Endothelial cell of umbilical vein (primary cell): Measurements from ENCODE around the gene HNRNPL. TPM values are rescaled to one million over a fixed set of nuclear protein-coding genes. Genes with fewer than 3 reads are reported as not detected.
A peak's percentile ranks its signal among the peaks of the same experiment; 100 is the strongest.

Source experiments
- BruUV-seq: library from RNA; stranded (reverse); fragments of 400-500 nt; replicated peaks from 2 replicates; lab custom pipeline; 2021; lab: Mats Ljungman, UMichigan
- CTCF ChIA-PET: fragments of 300-600, 350-600 bp; sonication (Branson Sonifier 250); formaldehyde crosslinking; loops from one replicate; lab custom pipeline; 2021; ENCODE audit warnings: antibody characterized with exemption, inconsistent platforms; lab: Charles Lee
- POLR2A ChIA-PET: fragments of 300-600, 350-600 bp; sonication (Branson Sonifier 250); formaldehyde crosslinking; loops from one replicate; lab custom pipeline; 2021; ENCODE audit warnings: antibody characterized with exemption, inconsistent platforms; lab: Charles Lee
- DNase-seq: peaks from one replicate; pipeline ENCODE4 v3.0.0-alpha.2; 2011; ENCODE audit warnings: low read depth, low spot score
- FAIRE-seq: peaks from 2 replicates; lab custom pipeline; 2011; peaks lifted over from hg19 to GRCh38; lab: Jason Lieb, UNC
- H2AFZ ChIP-seq: 2 replicates; pipeline ENCODE4 v1.6.0; 2012; ENCODE audit warnings: low read depth, low read length, control low read depth, inconsistent platforms
- H3K27ac ChIP-seq: 2 replicates; pipeline ENCODE4 v1.5.1; 2011; ENCODE audit warnings: low read depth, mild to moderate bottlenecking, control low read depth, low read length, moderate library complexity; ENCODE audit not compliant: insufficient read depth
- H3K27me3 ChIP-seq, 2 experiments: 2 replicates each; pipeline versions ENCODE4 v1.6.0 to v1.6.1; 2011; ENCODE audit warnings: low read length in 2 of 2, mixed read lengths in 1 of 2; ENCODE audit not compliant: control insufficient read depth in 2 of 2, insufficient read depth in 2 of 2
- H3K36me3 ChIP-seq, 2 experiments: 2 replicates in 1 of 2; 3 replicates in 1 of 2; pipeline ENCODE4 v1.5.1; 2011; ENCODE audit warnings: low read length in 2 of 2, mild to moderate bottlenecking in 1 of 2, moderate library complexity in 1 of 2; ENCODE audit not compliant: control insufficient read depth in 2 of 2, insufficient read depth in 2 of 2; ENCODE audit errors: extremely low read depth in 1 of 2
- H3K4me1 ChIP-seq: 3 replicates; pipeline ENCODE4 v1.5.1; 2011; ENCODE audit warnings: mild to moderate bottlenecking, low read length; ENCODE audit not compliant: control insufficient read depth, insufficient read depth; ENCODE audit errors: extremely low read depth
- H3K4me2 ChIP-seq: 2 replicates; pipeline ENCODE4 v1.6.1; 2011; ENCODE audit warnings: low read length, control low read depth, mixed read lengths; ENCODE audit not compliant: insufficient read depth
- H3K4me3 ChIP-seq, 3 experiments: fragments of 200-600 bp in 1 of 3; sonication (generic), shearing (Covaris generic) in 1 of 3; replicated peaks in 1 of 3; 2 replicates each; pipeline ENCODE4 v1.5.1; 2011 to 2016; ENCODE audit warnings: control low read depth in 3 of 3, low read length in 3 of 3, mild to moderate bottlenecking in 2 of 3, inconsistent platforms in 1 of 3, low read depth in 1 of 3, moderate library complexity in 1 of 3; ENCODE audit not compliant: insufficient read depth in 1 of 3
- H3K79me2 ChIP-seq: 2 replicates; pipeline ENCODE4 v1.6.0; 2012; ENCODE audit warnings: low read length, inconsistent platforms; ENCODE audit not compliant: control insufficient read depth, insufficient read depth
- H3K9ac ChIP-seq: replicated peaks from 2 replicates; pipeline ENCODE3; 2011; ENCODE audit warnings: low read length, control low read depth; ENCODE audit not compliant: insufficient read depth; ENCODE audit errors: extremely low read depth
- H3K9me1 ChIP-seq: replicated peaks from 3 replicates; pipeline ENCODE4 v1.6.0; 2011; ENCODE audit warnings: mild to moderate bottlenecking, low read length; ENCODE audit not compliant: control insufficient read depth, insufficient read depth; ENCODE audit errors: extremely low read depth
- H3K9me3 ChIP-seq: replicated peaks from 2 replicates; pipeline ENCODE4 v1.5.1; 2012; ENCODE audit warnings: low read length, inconsistent platforms; ENCODE audit not compliant: control insufficient read depth, insufficient read depth
- H4K20me1 ChIP-seq: replicated peaks from 2 replicates; pipeline ENCODE3; 2011; ENCODE audit warnings: mild to moderate bottlenecking, low read length; ENCODE audit not compliant: control insufficient read depth, insufficient read depth; ENCODE audit errors: extremely low read depth
- CTCF ChIP-seq, 2 donors: IDR thresholded peaks; 1 replicate in 1 of 2; 2 replicates in 1 of 2; pipeline ENCODE4 v1.5.1; 2011; ENCODE audit warnings: low read length in 2 of 2, mild to moderate bottlenecking in 2 of 2, moderate library complexity in 2 of 2, control low read depth in 1 of 2, inconsistent platforms in 1 of 2, low read depth in 1 of 2; ENCODE audit not compliant: insufficient read depth in 1 of 2; ENCODE audit errors: extremely low read depth in 1 of 2
- EZH2 ChIP-seq: IDR thresholded peaks from 2 replicates; pipeline ENCODE4 v1.6.1; 2012; ENCODE audit warnings: borderline replicate concordance, low read depth, mild to moderate bottlenecking, moderate library complexity, low read length, inconsistent platforms; ENCODE audit not compliant: severe bottlenecking
- FOS ChIP-seq: IDR thresholded peaks from 2 replicates; pipeline ENCODE4 v1.6.1; 2011; ENCODE audit warnings: mild to moderate bottlenecking, low read length, moderate library complexity, borderline replicate concordance; ENCODE audit not compliant: insufficient read depth
- GATA2 ChIP-seq: IDR thresholded peaks from 2 replicates; pipeline ENCODE4 v1.7.0; 2011; ENCODE audit warnings: low read depth, mild to moderate bottlenecking, moderate library complexity, mixed read lengths, low read length; ENCODE audit not compliant: insufficient read length, insufficient read depth
- JUN ChIP-seq: IDR thresholded peaks from 2 replicates; pipeline ENCODE4 v1.6.1; 2011; ENCODE audit warnings: borderline replicate concordance, low read depth; ENCODE audit not compliant: insufficient read length, insufficient read depth
- MAX ChIP-seq: IDR thresholded peaks from 2 replicates; pipeline ENCODE4 v1.6.1; 2011; ENCODE audit not compliant: insufficient read depth, insufficient read length
- MYC ChIP-seq: IDR thresholded peaks from one replicate; pipeline ENCODE4 v1.6.1; 2011; ENCODE audit warnings: mild to moderate bottlenecking, low read depth, low read length
- POLR2A ChIP-seq: IDR thresholded peaks from 2 replicates; pipeline ENCODE4 v1.6.1; 2012; ENCODE audit warnings: low read depth, mild to moderate bottlenecking, control low read depth, low read length
- POLR2AphosphoS5 ChIP-seq: IDR thresholded peaks from 2 replicates; pipeline ENCODE4 v1.6.1; 2012; ENCODE audit warnings: low read depth, mild to moderate bottlenecking, control low read depth, low read length, moderate library complexity; ENCODE audit not compliant: insufficient read depth
- dilution Hi-C: fragments of 300-500 bp; cut with MboI; formaldehyde crosslinking; loops from one replicate; pipeline ENCODE4 v1.15.0; 2019; ENCODE audit warnings: low sequenced_read_pairs; ENCODE audit not compliant: extremely low pct_ligation_motif_present
- intact Hi-C: fragments of 100-400 bp; cut with micrococcal nuclease; formaldehyde crosslinking; loops from one replicate; pipeline ENCODE4 v1.10.0; 2022
- polyA plus RNA-seq, 4 experiments: library from polyadenylated mRNA; depleted of rRNA in 3 of 4; stranded (reverse) in 3 of 4; unstranded in 1 of 4; fragments of >200 nt; gene quantifications; 2 replicates each; pipeline versions ENCODE4 v1.2.1 to v1.2.3, GENCODE V29; 2011 to 2012; ENCODE audit warnings: missing spikeins in 1 of 4
- total RNA-seq: library from RNA; stranded (reverse); gene quantifications from 2 replicates; pipeline ENCODE4 v1.2.3, GENCODE V29; 2021

Gene HNRNPL
- total and polyA plus RNA-seq, 2 donors (not counting 3 experiments of a cell fraction or from before 2014, with no cell fraction given): 305 to 451 TPM

- Histone ChIP-seq H2AFZ (no peak overlapping the region), H3K36me3 (peaks cover 14 to 20% of the 10 kb centered on the region in 2 experiments), H3K79me2 (no peaks in the 10 kb centered on the region), H3K4me1 (peaks cover 13% of the 10 kb centered on the region), H3K27ac (no peak overlapping the region), H3K9me3 (no peaks in the 10 kb centered on the region), H3K9ac (no peak overlapping the region), H4K20me1 (no peaks in the 10 kb centered on the region), H3K4me3 (no peak overlapping the region), H3K4me2 (no peak overlapping the region), H3K27me3 (no peaks in the 10 kb centered on the region), H3K9me1 (no peaks in the 10 kb centered on the region)
- ChIA-PET CTCF (interaction anchor here (2.9 kb wide), 1 partner anchor 64 kb away, joined by 24 read pairs; no protein-coding TSS in a partner anchor), POLR2A (no interaction called here)
- no TSS peak for BruUV-seq
- TF ChIP-seq FOS: no peak
- TF ChIP-seq CTCF (IDR thresholded peaks at IDR 0.05; ENCODE audit: extremely low read depth in 1 of 2, insufficient read depth in 1 of 2, low read depth in 1 of 2, low read length in 2 of 2): no peak
- no peak for TF ChIP-seq JUN
- no peak for TF ChIP-seq MYC
- FAIRE-seq (no peak), DNase-seq (no peak)
- dilution Hi-C loops: no loop called here
- intact Hi-C loops: loop anchor here (5.0 kb wide), 3 partner anchors 41 to 96 kb away; no protein-coding TSS in a partner anchor
Measured at GRCh38 chr19:38833092-38833425, 16.7 kb downstream of the HNRNPL start.

GRCh38 chr19:38831142-38831605 is 18.6 kb downstream of the HNRNPL start:
- POLR2A ChIA-PET: interaction anchor here (0.8 to 1.6 kb wide), 3 partner anchors 11 to 20 kb away, joined by 3 to 5 read pairs (median 4); no protein-coding TSS in a partner anchor
- dilution Hi-C loops: no loop called here
- peak; percentile 64 for DNase-seq

More at GRCh38 chr19:38831142-38831605, 18.6 kb downstream of the HNRNPL start:
- intact Hi-C loops: loop anchor here (1.0 to 5.0 kb wide), 5 partner anchors 19 to 94 kb away; no protein-coding TSS in a partner anchor
- Histone ChIP-seq H3K36me3 (peaks cover 5 to 8% of the 10 kb centered on the region in 2 experiments), H4K20me1 (no peaks in the 10 kb centered on the region), H3K4me2 (peak overlapping the region; percentile 71), H2AFZ (peak overlapping the region; percentile 80), H3K9me1 (no peaks in the 10 kb centered on the region), H3K27ac (peak overlapping the region; percentile 78), H3K4me1 (peaks cover 13% of the 10 kb centered on the region), H3K27me3 (no peaks in the 10 kb centered on the region), H3K4me3 (peak overlapping the region; percentile 3 to 78 (median 67)), H3K79me2 (no peaks in the 10 kb centered on the region), H3K9ac (peak overlapping the region; percentile 77), H3K9me3 (no peaks in the 10 kb centered on the region)
- TF ChIP-seq EZH2: no peak
- no peak for TF ChIP-seq POLR2AphosphoS5
- TF ChIP-seq JUN: no peak
- TF ChIP-seq POLR2A: no peak
- TF ChIP-seq MAX: no peak
- TF ChIP-seq CTCF (IDR thresholded peaks at IDR 0.05; ENCODE audit: extremely low read depth in 1 of 2, insufficient read depth in 1 of 2, low read depth in 1 of 2, low read length in 2 of 2): no peak
- TF ChIP-seq GATA2: no peak
- no peak for TF ChIP-seq FOS
- TF ChIP-seq MYC: no peak
- CTCF ChIA-PET: interaction anchor here (0.8 to 2.9 kb wide), 8 partner anchors 32 to 99 kb away, joined by 3 to 24 read pairs (median 3); partner anchors contain the start of genes MRPS12 and SARS2
- BruUV-seq: TSS peak; percentile 25
- FAIRE-seq: no peak
